PFSK-1 (cell line): ENCODE data around the gene RHEB.

Experiments used
- FOXP2 ChIP-seq: optimal IDR thresholded peaks from 2 replicates; pipeline ENCODE3; 2011; ENCODE audit warnings: borderline replicate concordance, control low read depth, inconsistent platforms; ENCODE audit not compliant: insufficient read depth; ENCODE audit errors: extremely low read length, extremely low read depth
- POLR2AphosphoS5 ChIP-seq: IDR thresholded peaks from 2 replicates; pipeline ENCODE4 v1.6.1; 2012; ENCODE audit warnings: low read depth, mild to moderate bottlenecking, control low read depth, low read length, moderate library complexity
- REST ChIP-seq, 2 experiments: IDR thresholded peaks; 2 replicates each; pipeline versions ENCODE4 v1.6.1 to v1.8.0; 2011 to 2012; ENCODE audit warnings: low read depth in 2 of 2, low read length in 2 of 2, control low read depth in 1 of 2, inconsistent platforms in 1 of 2, mild to moderate bottlenecking in 1 of 2, moderate library complexity in 1 of 2; ENCODE audit not compliant: insufficient read depth in 1 of 2
- SIN3A ChIP-seq: IDR thresholded peaks from 2 replicates; pipeline ENCODE4 v1.6.1; 2012; ENCODE audit warnings: mild to moderate bottlenecking, low read length, moderate library complexity, borderline replicate concordance; ENCODE audit not compliant: insufficient read depth
- TAF1 ChIP-seq: IDR thresholded peaks from 2 replicates; pipeline ENCODE4 v1.6.1; 2012; ENCODE audit warnings: low read length, control low read depth, borderline replicate concordance; ENCODE audit not compliant: insufficient read depth

RHEB gene

GRCh38 chr7:151446412-151446811 is 73.3 kb downstream of the RHEB start:
- TF ChIP-seq POLR2AphosphoS5 (no peak), SIN3A (no peak), TAF1 (no peak), REST (IDR thresholded peaks at IDR 0.05; ENCODE audit: insufficient read depth in 1 of 2, low read depth in 2 of 2, low read length in 2 of 2) (no peak), FOXP2 (no peak)

GRCh38 chr7:151444632-151445031 is 75.1 kb downstream of the RHEB start:
- TF ChIP-seq SIN3A (no peak), REST (IDR thresholded peaks at IDR 0.05; ENCODE audit: insufficient read depth in 1 of 2, low read depth in 2 of 2, low read length in 2 of 2) (no peak), POLR2AphosphoS5 (no peak), TAF1 (no peak), FOXP2 (no peak)

- TF ChIP-seq SIN3A (no peak), FOXP2 (no peak), REST (IDR thresholded peaks at IDR 0.05; ENCODE audit: insufficient read depth in 1 of 2, low read depth in 2 of 2, low read length in 2 of 2) (no peak), POLR2AphosphoS5 (no peak), TAF1 (no peak)
These were observed 76.8 kb downstream of the RHEB start for GRCh38 chr7:151442776-151443496.

- TF ChIP-seq REST (IDR thresholded peaks at IDR 0.05; ENCODE audit: insufficient read depth in 1 of 2, low read depth in 2 of 2, low read length in 2 of 2) (no peak), FOXP2 (no peak), SIN3A (no peak), POLR2AphosphoS5 (no peak), TAF1 (no peak)
These were observed 78.8 kb downstream of the RHEB start for GRCh38 chr7:151440799-151441445.
